HG03457 (cell line): ENCODE results near the gene CNTN4.

Experiments used
- ATAC-seq: cut with Tn5 transposase; IDR thresholded peaks from one replicate; pipeline ENCODE4 v1.9.1; 2021; ENCODE audit warnings: moderate number of reproducible peaks; ENCODE audit not compliant: unreplicated experiment

Gene CNTN4

GRCh38 chr3:2377281-2377680 is 278.6 kb downstream of the CNTN4 start:
- no peak for ATAC-seq

- no peak for ATAC-seq
These were observed 292.4 kb downstream of the CNTN4 start for GRCh38 chr3:2390926-2391532.

- no peak for ATAC-seq
These were observed 293.2 kb downstream of the CNTN4 start for GRCh38 chr3:2391896-2392295.

GRCh38 chr3:2392981-2393380 is 294.3 kb downstream of the CNTN4 start:
- ATAC-seq = no peak

GRCh38 chr3:2415083-2415482 is 316.4 kb downstream of the CNTN4 start:
- no peak for ATAC-seq

GRCh38 chr3:2420919-2421318 is 322.3 kb downstream of the CNTN4 start:
- ATAC-seq = no peak

GRCh38 chr3:2423143-2423542 is 324.5 kb downstream of the CNTN4 start:
- no peak for ATAC-seq

- no peak for ATAC-seq
These were observed 342.9 kb downstream of the CNTN4 start for GRCh38 chr3:2441558-2441957.

GRCh38 chr3:2446146-2446545 is 347.5 kb downstream of the CNTN4 start:
- ATAC-seq = no peak

- no peak for ATAC-seq
These were observed 353.6 kb downstream of the CNTN4 start for GRCh38 chr3:2452249-2452648.

GRCh38 chr3:2454865-2455264 is 356.2 kb downstream of the CNTN4 start:
- no peak for ATAC-seq

GRCh38 chr3:2456788-2457187 is 358.1 kb downstream of the CNTN4 start:
- ATAC-seq = no peak

GRCh38 chr3:2458816-2459215 is 360.1 kb downstream of the CNTN4 start:
- no peak for ATAC-seq

GRCh38 chr3:2465842-2466241 is 367.2 kb downstream of the CNTN4 start:
- ATAC-seq = no peak

- no peak for ATAC-seq
These were observed 370.1 kb downstream of the CNTN4 start for GRCh38 chr3:2468816-2469215.

GRCh38 chr3:2476996-2477395 is 378.3 kb downstream of the CNTN4 start:
- no peak for ATAC-seq

- ATAC-seq = no peak
These were observed 379.0 kb downstream of the CNTN4 start for GRCh38 chr3:2477620-2478019.

- no peak for ATAC-seq
These were observed 385.7 kb downstream of the CNTN4 start for GRCh38 chr3:2484162-2485026.

- ATAC-seq = no peak
These were observed 386.3 kb downstream of the CNTN4 start for GRCh38 chr3:2485027-2485375.

GRCh38 chr3:2495746-2496145 is 397.1 kb downstream of the CNTN4 start:
- no peak for ATAC-seq

- ATAC-seq = no peak
These were observed 406.2 kb downstream of the CNTN4 start for GRCh38 chr3:2504912-2505311.

GRCh38 chr3:2506776-2507175 is 408.1 kb downstream of the CNTN4 start:
- ATAC-seq = no peak
